Measurements from ENCODE around the gene INPP5B.
A peak's percentile ranks its signal among the peaks of the same experiment; 100 is the strongest.

INPP5B gene

DNA sequence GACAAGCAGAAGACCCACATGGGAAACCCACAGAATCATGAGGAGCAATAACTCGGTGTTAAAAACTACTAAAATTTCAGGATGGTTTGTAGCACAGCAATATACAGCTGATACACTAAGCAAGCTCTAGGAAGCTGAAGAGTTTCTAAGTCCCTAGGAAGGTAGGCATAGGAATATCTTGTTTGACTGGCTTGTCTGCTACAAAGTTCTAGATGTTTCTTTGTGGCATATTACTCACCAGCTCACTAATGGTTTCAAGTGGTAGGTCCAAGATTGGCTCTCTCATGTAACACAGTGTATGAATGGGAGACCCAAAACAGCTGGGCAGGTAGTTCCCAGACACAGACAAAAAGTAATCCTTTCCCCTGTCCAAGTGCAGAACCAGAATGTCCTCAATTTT lies 74.2 kb downstream of the INPP5B start:
- no peak for DNase-seq (ENCODE audit: low read depth)

DNA sequence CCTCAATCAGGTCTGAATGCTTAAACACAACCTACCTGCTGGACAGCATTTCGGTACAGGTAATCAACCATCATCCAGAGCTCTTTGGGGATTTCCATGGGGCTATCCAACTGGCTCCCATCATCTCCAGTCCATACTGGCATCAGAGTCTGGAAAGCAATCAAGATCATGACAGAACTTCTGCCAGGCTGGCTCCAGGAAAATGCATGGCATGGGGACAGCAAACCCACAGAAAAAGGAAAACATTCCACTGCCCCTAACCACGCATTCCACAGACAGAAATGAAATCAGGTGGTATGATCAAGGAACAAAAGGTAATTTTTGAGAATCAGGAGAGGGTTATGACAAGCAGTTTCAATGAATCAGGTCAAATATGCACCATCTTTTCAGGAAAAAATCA lies 78.4 kb downstream of the INPP5B start:
- DNase-seq (ENCODE audit: low read depth), result no peak

DNA sequence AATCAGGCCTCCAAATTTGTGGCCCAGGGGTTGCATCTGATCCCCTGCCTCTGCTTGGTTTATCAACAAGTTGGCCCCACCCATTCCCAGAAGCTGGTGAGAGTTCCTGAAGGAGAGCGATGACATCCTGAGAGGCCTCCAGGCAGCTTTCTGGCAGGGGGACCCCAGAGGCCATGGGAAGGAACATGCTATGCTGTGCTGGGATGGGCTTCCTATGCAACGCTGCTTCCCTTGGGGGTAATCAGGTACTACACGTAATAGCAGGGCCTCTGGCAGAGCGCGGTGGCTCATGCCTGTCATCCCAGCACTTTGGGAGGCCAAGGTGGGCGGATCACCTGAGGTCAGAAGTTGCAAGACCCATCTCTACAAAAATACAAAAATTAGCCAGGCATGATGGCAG lies 79.1 kb downstream of the INPP5B start:
- no peak for DNase-seq (ENCODE audit: low read depth)

DNA sequence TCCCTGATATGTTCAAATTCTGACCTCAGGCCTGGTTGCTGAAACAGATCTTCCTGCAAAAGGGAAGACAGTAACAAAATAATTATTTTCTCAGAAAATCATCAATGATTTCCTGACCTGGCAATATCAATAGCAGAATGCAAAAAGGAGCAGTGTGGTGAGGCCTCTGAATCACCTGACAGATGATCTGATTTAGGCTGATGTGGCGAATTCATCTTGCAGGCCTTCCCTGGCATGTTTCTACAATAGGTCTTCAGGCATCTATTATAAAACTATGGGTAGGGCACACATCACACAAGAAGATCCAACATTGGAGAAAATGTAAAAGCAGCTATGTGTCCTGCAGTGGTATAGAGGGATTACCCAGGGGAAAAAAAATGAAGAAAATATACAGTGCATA lies 80.4 kb downstream of the INPP5B start:
- DNase-seq (ENCODE audit: low read depth), result no peak

DNA sequence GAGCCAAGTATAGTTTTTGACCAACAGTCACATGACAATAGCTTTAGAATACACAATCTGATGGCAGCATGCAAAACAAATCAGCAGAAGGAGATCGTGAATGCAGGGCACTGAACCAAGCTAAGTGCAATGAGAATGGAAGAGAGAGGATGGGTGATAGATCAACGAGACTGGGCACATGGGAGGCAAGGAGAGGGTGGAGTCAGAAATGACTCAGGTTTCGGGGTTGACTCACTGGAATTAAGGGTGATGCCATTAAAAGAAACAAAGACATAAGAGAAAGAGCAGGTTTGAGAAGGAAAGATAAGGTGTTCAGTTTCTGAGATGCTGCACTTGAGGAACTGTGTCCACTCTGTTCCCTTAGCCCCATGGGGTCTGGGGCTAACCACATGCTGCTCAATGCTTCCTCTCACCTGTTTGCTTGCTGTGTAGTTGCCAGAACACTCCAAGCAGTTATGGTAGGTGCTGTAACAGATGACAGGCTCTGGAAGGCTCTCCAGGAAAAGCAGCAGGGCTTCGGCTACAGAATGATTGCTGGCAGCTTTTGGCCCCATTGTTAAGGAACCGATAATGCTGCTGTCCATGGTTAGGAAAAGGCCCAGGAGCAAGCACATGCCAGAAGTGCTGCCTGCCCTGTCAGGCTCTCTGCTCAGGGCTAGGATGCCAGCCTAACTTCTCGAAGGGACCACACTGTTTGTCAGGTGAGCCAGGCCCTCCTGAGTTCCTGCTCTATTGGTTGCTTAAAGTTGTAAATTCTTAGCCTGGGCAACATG lies 81.3 kb downstream of the INPP5B start:
- DNase-seq (ENCODE audit: low read depth), result peak; percentile 39

DNA sequence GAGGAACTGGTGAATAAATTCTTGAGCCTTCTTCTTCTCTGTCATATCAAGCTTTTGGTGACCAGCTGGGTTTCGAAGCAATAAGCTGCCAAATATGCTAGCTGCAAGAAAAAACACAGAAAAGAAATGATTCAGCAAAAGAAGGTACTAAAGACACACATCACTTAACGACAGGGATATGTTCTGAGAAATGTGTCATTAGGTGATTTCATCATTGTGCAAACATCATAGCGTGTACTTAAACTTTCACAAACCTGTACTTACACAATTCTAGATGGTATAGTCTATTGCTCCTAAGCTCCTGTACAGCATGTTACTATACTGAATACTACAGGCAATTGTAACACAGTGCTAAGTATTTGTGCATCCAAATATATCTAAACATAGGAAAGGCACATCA lies 84.5 kb downstream of the INPP5B start:
- no peak for DNase-seq (ENCODE audit: low read depth)

DNA sequence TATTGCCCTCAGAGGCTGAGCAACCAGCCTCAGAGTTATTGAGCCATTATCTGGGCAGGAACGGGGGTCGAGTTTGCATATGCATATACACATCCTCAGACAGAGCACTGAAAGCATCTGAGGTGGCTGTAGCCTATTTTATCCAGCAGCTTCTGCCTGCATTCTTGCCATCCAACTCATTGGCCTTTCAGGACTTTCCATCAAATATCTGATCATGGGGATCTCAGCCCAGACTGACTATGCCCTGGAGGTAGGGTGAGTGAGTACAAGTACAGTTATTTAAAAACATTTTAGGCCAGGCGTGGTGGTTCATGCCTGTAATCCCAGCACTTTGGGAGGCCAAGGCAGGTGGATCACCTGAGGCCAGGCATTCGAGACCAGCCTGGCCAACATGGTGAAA lies 85.7 kb downstream of the INPP5B start:
- no peak for DNase-seq (ENCODE audit: low read depth)

DNA sequence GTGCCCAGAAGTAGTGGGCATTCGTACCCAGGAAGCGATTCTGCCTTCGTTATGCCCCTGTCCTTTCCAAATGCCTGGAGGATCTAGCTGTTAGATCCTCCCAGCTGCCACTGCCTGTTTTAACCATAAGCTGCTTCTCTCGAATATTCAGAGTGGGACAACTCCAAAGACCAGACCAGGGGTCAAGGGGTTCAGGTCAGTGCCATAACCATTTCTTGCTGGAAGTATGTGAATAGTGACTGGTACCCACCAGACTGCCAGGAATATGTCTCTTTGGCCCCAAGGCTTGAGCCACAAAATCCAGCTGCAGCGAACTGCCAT lies 86.5 kb downstream of the INPP5B start:
- DNase-seq (ENCODE audit: low read depth), result no peak

DNA sequence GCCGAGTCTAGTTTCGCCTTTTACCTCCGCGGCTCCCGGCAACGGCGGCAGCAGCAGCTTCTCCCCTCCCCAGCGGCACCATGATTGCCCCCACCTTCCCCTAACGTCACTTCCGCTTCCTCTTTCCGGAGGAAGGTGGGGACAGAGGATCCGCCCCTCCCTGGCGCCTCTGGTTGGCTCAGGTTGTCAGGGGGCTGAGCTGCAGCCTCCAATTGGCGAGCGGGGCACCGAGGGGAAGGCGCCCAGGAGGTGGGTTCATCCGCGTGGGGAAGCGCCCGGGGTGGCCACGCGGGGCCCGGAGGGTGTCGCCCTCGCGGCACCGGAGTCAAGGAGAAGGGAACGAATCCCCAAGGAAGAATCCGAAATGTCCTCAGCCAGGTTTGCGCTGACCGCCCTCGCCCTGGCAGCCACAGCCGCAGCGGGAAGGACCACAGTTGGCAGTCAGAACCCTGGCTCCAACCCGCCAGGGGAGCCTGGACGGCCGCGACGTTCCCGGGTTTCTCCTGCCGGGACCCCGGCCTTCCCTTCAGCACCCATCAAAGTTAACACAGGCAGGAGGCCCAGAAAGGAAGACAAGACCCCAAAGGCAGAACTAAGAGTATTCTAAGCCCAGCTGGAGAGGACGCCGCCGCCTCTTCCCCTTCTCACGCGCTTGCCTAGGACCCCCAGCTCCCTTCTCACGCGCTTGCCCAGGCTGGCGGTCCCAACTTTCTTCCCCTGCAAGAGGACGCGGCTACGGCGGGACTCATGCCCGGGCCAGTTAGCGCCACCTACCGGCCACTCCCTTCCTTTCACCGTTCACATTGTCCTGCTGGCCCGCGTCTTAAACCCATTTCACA lies 87.1 kb downstream of the INPP5B start, which contains the start of gene MTF1:
TSS of gene MTF1 (minus strand) at position 86 of the 839 bp plus-strand sequence. CDS start 1,934 bp downstream, outside the sequence.
- DNase-seq (ENCODE audit: low read depth), result peak; percentile 97

DNA sequence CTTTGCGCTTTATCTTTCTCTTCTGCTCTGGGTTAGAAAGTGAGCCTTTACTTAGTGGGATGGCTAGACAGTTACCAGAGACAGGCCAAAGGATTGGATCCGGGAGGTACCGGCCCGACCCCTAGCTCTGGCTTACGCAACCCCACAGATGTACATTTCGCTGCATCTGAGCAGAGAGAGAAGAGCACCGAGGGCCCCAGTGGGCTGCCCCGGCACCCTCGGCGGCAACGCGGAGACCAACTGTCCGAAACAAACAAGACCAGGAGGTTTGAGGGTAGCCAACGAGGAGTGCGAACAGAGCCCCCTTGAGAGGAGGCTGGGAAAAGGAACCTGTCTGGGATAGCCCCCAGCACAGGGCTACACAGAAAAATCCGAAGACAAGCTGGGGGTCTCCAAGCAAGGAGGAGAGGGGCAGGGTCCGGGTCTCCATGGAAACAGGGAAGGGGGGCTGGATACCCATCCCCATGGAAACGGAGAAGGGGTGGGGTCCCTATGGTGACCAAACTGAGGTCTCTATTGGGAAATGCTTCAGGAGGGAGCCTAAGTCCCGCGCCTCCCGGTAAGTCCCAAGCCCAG lies 87.8 kb downstream of the INPP5B start:
- no peak for DNase-seq (ENCODE audit: low read depth)

DNA sequence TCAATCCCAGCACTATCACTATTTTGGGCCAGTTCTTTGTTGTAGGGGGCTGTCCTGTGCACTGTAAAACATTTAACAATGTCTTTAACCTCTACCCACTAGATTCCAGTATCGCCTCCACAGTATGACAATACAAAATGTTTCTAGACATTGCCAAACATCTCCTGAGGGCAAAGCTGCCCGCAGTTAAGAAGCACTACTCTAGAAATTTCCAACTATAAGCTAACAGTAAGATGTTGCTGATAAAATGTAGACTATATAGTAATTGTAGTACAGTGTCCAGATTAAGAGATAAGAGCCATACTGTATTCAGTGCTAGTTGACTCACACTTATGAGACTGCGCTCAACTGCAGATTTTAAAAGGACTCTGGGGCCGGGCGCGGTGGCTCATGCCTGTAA lies 92.4 kb downstream of the INPP5B start:
- DNase-seq (ENCODE audit: low read depth), result no peak

DNA sequence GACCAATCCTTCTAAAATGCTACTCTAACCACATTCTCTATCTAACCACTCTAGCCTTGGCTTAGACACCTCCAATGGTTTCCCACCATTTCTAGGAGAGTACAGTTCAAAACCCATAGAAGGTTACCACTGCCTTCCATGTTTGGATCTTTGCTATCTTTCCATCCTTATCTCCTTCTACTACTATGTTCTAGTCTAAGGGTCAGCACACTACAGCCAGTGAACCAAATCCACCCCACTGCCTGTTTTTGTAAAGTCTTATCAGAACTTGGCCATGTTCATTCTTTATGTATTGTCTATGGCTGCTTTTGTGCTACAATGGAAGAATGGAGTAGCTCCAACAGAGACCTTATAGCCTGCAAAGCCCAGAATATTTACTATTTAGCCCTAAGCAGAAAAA lies 93.7 kb downstream of the INPP5B start:
- DNase-seq (ENCODE audit: low read depth), result no peak

DNA sequence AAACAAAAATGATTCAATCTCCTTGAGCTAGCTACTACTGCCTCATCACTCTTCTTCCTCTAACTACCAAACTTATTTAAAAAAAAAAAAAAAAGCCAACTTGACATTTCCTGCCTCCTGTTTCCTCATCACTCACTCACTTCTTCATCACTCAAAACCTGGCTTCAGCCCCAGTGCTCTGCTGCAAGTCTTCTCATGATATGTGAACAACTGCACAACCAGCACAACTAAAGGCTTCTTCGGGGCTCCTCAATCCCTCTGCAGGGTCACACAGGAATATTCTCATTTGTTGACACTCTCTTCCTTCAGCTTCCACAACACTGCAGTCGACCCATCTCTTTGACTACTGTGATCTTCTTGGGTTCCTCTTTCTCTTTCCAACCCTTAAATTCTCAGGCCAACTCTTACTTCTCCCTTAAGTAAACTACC lies 95.1 kb downstream of the INPP5B start:
- no peak for DNase-seq (ENCODE audit: low read depth)

DNA sequence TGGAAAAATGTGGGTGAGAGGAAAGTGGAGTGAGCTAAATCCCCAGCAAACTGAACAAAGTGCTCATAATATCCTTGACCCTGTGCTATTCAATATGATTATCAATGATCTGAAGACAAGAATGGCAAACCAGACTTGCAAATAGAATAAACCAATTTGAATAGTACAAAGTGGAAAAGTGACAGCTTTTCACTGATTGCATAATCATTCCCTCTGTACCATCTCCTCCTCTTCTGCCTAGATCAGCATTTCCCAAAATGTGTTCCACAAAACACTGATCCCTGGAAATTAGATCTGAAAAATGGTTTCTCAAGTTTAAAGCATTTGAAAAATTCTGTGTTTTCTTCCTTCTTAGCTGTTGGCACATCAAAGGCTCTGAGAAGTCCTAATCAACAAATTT lies 95.6 kb downstream of the INPP5B start:
- DNase-seq (ENCODE audit: low read depth), result no peak

DNA sequence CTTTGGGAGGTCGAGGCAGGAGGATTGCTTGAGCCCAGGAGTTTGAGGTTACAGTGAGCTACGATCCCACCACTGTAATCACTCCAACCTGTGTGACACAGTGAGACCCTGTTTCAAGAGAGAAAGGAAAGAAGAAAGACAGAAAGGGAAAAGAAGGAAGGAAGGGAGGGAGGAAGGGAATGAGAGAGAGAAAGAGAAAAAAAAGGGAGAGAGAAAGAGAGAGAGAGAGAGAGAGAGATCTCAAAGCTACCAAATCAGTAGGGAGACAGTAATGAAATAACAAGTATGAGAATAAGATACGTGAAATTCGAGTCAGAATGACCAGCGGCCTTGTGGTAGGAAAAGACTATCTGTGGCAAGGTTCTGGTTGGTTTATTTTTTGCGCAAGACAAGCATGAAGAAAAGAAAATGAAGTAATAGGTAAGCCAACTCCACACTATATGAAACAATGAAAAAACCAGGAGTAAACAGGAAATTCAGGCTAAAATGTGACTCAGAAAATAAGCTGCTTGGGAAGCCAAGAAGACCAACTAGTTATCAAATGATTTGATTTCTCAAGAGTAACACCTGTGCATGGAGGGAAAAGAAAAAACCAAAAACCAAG lies 96.4 kb downstream of the INPP5B start:
- no peak for DNase-seq (ENCODE audit: low read depth)

DNA sequence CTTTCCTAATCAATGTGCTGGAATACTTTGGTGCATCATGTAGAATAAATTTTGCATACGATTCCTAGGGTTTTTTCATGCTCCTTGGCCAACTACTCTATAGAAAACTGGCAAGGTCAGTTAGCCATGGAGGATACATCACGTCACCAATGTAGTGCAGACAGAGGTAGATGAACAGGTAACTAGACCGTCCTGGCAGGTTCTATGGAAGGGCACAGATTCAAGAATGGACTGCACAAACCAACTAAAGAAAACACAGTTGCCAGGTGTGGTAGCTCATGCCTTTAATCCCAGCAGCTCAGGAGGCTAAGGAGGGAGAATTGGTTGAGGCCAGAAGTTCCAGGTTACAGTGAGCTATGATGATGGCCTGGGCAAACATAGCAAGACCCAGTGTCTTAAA lies 97.4 kb downstream of the INPP5B start:
- DNase-seq (ENCODE audit: low read depth), result no peak

DNA sequence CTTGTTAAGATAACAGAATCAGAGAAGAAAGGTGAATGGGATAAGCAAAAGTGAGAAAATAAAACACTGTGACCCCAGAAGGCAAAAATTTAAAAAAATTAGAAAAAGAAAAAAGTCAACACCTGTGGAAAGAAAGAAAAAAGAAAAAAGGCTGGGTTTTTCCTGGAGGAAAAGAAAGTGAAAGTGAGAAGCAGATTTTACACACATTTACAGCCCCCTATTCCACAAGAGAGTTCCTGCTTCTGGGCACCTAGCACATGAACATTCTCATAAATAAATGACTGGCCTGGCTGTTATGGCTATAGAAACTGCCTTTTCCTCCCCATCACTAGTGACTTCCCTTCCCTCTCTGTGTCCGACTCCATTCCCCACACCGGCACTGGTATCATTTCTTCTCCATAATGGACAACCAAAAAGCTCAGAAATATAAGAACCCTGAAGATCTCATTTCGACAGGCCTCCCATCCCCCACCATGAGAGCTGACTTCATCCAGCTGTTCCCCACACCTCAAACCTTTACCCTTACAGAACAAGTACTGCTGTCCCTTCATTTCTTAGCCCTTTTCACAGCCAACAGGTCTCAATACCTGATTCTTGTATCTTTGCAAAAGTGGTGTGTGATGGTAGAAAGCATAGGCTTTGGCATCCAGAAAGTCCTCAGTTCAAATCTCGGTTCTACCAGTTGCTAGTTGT lies 100.1 kb downstream of the INPP5B start:
- no peak for DNase-seq (ENCODE audit: low read depth)

DNA sequence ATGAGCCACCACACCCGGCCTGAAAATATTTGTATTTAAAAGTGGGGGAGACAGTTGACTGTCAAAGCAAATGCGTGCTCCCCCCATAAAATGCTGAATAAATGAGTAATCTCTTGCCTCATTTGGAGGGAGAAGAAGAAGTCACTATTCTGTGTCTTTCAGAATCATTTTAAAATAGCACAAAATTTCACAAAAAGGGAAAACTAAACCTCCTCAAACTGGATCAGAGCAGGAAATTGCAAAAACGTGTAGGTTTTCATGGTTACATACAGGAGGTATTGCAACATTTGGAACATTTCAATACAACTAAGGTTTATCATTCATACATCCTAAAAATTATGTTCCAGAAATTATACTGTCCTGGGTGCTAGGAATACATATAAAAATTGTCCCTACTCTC lies 101.1 kb downstream of the INPP5B start:
- DNase-seq (ENCODE audit: low read depth), result no peak

DNA sequence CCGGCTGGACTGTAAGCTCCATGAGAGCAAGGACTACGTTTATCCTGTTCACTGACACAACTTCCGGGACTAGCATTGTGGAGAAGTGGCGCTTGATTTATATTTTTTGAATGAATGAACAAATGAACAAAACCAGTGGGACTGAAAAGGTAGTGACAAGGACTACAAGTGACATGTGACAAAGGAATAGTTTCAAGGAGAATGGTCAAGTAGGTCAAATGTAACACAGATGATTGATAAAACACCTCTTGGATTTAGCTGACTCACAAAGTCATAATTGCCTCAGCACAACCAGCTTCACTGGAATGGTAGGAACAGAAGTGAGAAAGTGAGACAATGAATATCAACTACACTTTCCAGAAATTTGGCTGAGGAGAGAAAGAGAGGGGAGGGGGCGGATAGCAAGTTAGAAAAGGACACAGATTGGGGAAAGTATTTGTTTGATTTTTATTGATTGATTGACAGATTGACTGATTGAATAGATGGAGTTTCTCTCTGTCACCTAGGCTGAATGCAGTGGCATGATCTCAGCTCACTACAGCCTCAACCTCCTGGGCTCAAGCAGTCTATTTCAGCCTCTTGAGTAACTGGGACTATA lies 101.7 kb downstream of the INPP5B start:
- no peak for DNase-seq (ENCODE audit: low read depth)

DNA sequence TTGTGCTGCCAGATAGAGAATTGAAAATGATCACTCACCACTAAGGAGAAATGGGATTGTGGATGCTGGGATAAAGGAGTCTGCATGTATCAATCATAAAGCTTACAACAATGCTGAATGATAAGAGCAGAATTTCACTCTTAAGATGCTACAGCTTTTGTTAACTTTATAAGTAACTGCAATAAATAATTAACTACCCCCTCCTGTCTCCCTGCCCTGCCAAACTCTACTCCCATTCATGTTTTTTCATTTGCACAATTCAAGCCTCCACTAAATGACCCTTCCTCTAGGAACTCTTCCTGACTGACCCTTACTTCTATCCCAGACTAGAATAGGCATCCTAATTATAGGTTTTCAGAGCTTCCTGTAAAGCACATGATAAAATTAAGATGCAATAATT lies 102.3 kb downstream of the INPP5B start:
- DNase-seq (ENCODE audit: low read depth), result no peak

DNA sequence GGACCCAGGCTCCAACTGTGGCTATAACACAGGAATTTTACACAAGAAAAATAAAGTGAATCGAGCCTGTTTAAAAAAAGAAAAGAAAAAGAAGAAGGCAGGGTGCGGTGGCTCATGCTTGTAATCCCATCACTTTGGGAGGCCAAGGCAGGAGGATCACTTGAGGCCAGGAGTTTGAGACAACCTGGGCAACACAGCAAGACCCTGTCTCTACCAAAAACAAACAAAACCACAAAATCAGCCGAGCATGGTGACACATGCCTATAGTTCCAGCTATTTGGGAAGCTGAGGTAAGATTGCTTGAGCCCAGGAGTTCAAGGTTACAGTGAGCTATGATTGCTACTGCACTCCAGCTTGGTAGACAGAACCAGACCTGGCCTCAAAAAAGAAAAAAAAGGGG lies 105.2 kb downstream of the INPP5B start:
- no peak for DNase-seq (ENCODE audit: low read depth)

DNA sequence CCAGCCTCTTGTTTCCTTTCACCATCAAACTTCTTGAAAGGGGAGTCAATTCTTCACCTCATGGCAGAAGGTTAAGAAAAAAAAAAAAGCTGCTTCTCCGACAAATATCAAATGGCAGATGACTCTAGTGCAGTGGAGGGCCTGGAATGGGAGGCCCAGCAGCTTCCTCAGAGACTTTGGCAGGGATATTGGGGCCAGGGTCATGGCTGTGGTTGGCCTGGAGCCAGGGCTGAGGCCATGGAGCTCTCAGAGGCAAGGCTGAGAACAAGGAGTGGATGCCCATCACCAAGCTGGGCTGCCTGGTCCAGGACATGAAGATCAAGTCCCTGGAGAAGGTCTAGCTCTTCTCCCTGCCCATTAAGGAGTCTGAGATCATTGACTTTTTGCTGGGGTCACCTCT lies 106.1 kb downstream of the INPP5B start:
- no peak for DNase-seq (ENCODE audit: low read depth)
